ENCODE results near the gene RDH16.

RDH16 gene

DNA sequence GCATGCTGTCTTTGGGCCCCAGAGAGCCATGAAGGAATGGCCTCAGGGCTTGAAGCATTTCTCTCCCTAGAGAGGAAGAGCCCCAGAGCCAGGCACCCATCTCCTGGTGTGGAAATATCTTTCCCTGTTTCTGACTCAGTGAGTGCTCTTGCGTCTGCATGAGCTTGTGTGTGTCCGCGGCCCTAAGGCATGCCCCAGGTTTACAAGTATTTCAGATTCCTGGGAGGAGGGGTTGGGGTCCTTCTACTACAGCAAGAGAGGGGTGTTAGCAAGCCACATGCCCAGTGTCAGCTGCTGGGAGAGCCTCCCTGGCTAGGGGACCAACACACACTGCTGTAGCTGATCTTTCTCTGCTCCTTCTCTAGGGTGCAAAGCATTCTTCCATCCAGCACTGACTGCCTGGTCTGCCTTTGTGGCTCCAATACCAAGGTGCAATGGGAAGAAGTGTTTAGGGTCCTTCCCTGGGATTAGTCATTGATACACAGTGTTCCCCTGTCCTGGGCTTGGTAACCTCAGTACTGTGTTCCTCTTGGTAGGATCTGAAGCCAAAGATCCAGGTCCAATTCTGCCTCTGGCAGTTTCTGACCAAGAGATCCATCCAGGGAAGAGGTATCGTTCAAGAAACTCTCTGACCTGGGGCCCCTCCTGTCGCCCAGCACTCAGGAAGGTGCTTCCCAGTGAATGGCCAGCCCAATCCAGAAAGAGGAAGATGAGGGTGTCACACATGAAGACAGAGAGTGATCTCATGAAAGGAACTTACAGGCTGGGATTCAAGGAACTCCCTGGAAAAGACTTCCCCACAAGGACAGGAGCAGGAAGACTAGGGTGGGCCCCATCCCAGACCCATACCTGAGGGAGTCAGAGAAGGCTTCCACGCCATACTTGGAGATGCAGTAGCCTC lies 3.1 kb downstream of the RDH16 start:
- TF ChIP-seq, protein P1, sequence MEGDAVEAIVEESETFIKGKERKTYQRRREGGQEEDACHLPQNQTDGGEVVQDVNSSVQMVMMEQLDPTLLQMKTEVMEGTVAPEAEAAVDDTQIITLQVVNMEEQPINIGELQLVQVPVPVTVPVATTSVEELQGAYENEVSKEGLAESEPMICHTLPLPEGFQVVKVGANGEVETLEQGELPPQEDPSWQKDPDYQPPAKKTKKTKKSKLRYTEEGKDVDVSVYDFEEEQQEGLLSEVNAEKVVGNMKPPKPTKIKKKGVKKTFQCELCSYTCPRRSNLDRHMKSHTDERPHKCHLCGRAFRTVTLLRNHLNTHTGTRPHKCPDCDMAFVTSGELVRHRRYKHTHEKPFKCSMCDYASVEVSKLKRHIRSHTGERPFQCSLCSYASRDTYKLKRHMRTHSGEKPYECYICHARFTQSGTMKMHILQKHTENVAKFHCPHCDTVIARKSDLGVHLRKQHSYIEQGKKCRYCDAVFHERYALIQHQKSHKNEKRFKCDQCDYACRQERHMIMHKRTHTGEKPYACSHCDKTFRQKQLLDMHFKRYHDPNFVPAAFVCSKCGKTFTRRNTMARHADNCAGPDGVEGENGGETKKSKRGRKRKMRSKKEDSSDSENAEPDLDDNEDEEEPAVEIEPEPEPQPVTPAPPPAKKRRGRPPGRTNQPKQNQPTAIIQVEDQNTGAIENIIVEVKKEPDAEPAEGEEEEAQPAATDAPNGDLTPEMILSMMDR (IDR thresholded peaks at IDR 0.05; ENCODE audit: low read depth, low read length), result no peak
- no peak overlapping the region for H3K4me3 ChIP-seq (ENCODE audit: low read depth, low read length)

DNA sequence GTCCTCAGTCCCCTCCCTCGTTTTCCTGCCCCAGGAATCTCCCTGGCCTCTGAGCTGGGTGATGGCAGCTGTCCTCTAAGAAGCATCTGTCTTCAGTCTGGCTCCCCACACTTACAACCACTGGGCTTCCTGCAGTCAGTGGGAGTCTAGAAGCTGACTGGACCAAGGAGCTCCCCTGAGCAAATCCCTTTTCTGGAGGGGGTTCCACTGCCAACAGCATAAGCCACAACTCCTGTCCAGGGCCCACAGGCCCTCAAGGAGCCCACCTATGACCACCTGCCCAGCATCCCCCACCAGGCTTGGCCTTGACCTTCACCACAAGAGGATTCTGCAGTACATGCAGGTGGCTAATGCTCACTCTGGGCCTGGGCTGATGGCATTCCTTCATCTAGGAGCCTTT lies 4.1 kb downstream of the RDH16 start:
- H3K4me3 ChIP-seq (ENCODE audit: low read depth, low read length), result no peak overlapping the region
- TF ChIP-seq, protein P1 (IDR thresholded peaks at IDR 0.05; ENCODE audit: low read depth, low read length), result no peak

DNA sequence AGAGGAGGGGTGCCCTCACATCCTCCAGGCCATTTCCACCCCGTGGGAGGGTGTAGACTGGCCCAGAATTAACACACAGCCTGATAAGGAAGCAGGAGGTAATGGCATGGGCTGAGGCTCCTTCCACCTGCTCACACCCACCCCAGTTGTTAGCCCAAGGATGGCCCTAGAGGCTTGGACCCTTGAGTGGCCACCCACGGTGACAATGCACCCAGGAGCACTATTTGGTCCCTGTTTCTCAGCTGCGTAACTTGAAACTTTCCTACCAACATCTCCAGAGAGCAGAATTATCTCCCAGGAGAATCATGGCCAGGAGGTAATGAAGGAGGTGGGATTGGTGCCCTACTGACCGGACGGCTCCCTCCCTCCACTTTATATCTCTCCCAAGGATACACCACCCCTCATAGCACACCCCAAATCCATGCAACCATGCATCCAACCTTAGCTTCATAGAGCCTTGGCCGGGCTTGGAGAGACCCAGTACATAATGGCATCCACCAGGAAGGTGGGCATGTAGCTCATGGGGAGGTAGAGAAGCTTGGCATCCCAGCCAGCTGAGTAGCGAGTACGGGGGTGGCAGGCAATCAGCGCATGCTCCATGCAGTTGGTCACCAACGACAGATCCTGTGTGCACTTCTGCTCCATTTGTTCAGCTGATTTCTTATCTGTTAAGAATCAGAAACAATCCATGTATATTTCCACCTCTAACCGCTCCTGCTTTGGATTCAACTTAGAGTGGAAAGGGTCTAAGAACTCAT lies 5.6 kb downstream of the RDH16 start:
- H3K4me3 ChIP-seq (ENCODE audit: low read depth, low read length), result no peak overlapping the region
- TF ChIP-seq, protein P1 (IDR thresholded peaks at IDR 0.05; ENCODE audit: low read depth, low read length), result no peak

DNA sequence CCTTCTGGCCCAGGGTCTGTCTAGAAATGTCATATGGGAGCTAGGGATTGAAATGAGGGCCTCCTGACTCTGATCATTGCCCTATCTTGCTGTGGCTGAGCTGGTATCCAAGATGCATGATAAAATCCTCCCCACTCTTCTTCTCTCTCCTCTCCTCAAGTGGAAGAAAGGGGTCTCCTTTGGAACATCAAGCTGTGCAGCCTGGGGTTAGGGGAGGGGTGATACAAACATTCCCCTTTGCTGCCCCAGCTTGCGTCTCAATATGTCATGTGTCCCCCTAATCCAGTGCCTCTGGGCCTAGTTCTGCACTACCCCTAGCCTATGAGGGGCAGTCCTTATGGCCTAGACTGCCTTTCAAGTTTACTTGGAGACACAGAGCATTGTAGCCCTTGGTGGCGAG lies 8.5 kb downstream of the RDH16 start:
- TF ChIP-seq, protein P1 (IDR thresholded peaks at IDR 0.05; ENCODE audit: low read depth, low read length), result no peak
- H3K4me3 ChIP-seq (ENCODE audit: low read depth, low read length), result no peak overlapping the region

DNA sequence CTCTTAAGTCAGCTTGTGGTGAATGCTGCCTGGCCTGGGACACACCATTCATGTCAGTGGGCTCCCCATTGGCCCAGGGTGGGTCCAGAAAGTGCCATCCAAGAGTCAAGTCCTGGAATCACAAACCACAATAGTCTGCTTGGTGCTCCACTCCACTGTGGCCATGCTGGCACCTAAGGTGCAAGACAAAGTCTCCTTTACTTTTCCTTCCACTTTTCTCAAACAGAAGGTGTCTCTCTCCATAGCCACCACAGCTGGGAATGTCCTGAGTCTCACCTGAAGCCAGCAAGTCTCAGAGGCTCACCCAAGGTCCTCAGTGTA lies 9.0 kb downstream of the RDH16 start:
- H3K4me3 ChIP-seq (ENCODE audit: low read depth, low read length), result no peak overlapping the region
- TF ChIP-seq, protein P1 (IDR thresholded peaks at IDR 0.05; ENCODE audit: low read depth, low read length), result no peak

DNA sequence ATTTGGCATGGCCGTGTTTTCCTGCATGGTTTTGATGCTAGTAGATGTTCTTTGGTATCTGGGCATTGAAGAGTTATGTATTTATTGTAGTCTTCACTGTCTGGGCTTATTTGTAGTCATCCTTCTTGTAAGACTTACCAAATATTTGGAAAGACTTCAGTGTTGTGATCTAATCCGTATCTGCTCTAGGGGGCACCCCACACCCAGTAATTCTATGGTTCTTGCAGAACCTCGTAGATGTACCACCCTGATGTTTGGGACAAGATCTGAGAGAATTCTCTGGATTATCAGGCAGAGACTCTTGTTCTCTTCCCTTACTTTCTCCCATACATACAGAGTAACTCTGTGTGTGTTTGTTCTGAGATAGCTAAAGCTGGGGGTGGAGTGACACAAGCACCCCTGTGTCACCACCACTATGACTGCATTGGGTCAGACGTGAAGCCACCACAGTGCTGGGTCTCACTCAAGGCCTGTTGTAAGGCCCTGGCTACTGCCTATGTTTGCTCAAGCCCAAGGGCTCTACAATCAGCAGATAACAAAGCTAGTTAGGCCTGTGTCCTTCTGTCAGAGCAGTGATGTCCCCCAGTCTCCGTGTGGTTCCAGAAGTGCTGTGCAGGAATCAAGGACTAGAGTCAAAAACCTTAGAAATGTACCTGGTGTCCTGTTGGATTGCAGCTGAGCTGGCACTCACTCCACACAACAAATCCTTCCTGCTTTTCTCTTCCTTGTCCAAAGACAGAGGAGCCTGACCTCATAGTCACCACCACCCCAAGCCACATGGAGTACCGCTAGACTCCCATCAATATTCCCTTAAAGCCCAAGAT lies 9.6 kb downstream of the RDH16 start:
- TF ChIP-seq, protein P1 (IDR thresholded peaks at IDR 0.05; ENCODE audit: low read depth, low read length), result no peak
- H3K4me3 ChIP-seq (ENCODE audit: low read depth, low read length), result no peak overlapping the region
